ENCODE measurements around the gene SYT1. TPM values are rescaled to one million over a fixed set of nuclear protein-coding genes. Genes with fewer than 3 reads are reported as not detected.

SYT1 gene
- total RNA-seq, 1 experiment from 2014 or later: 80.9 TPM

- intact Hi-C loops (cut with micrococcal nuclease; ENCODE audit: unreplicated experiment): loop anchor here (10.0 kb wide), 1 partner anchor 246 kb away; no protein-coding TSS in a partner anchor
- Histone ChIP-seq H3K9me3 (ENCODE audit: low read depth, low read length, poor library complexity, severe bottlenecking) (no peaks in the 10 kb centered on the region), H3K36me3 (ENCODE audit: insufficient read depth, low read length, poor library complexity, severe bottlenecking) (peaks cover 4% of the 10 kb centered on the region), H3K4me1 (ENCODE audit: insufficient read depth, low read length, poor library complexity, severe bottlenecking) (no peaks in the 10 kb centered on the region), H3K27ac (ENCODE audit: low read depth, low read length, poor library complexity, severe bottlenecking) (no peak overlapping the region), H3K27me3 (replicated peaks; ENCODE audit: insufficient read depth, low read depth, low read length, poor library complexity) (no peaks in the 10 kb centered on the region), H3K4me3 (ENCODE audit: low read depth, low read length, poor library complexity, severe bottlenecking) (no peak overlapping the region)
- ChIA-PET POLR2A (ENCODE audit: low non-redundant PET) (no interaction called here), CTCF (no interaction called here)
- DNase-seq (ENCODE audit: low spot score): no peak
- BruUV-seq (replicated peaks): no TSS peak
- no peak for TF ChIP-seq CTCF (conservative IDR thresholded peaks at IDR 0.05; ENCODE audit: low read depth, low read length)
- no peak for TF ChIP-seq EZH2 (IDR thresholded peaks at IDR 0.05; ENCODE audit: borderline replicate concordance, low read depth, low read length, poor library complexity, severe bottlenecking)
These were observed 264.4 kb downstream of the SYT1 start for GRCh38 chr12:79128956-79129355.

- H3K36me3 ChIP-seq (ENCODE audit: insufficient read depth, low read length, poor library complexity, severe bottlenecking): no peaks in the 10 kb centered on the region
- H3K27me3 ChIP-seq (replicated peaks; ENCODE audit: insufficient read depth, low read depth, low read length, poor library complexity): no peaks in the 10 kb centered on the region
- no peaks in the 10 kb centered on the region for H3K9me3 ChIP-seq (ENCODE audit: low read depth, low read length, poor library complexity, severe bottlenecking)
- TF ChIP-seq EZH2 (IDR thresholded peaks at IDR 0.05; ENCODE audit: borderline replicate concordance, low read depth, low read length, poor library complexity, severe bottlenecking): no peak
- no peak for TF ChIP-seq CTCF (conservative IDR thresholded peaks at IDR 0.05; ENCODE audit: low read depth, low read length)
- H3K4me1 ChIP-seq (ENCODE audit: insufficient read depth, low read length, poor library complexity, severe bottlenecking): peaks cover 9% of the 10 kb centered on the region
- no peak overlapping the region for H3K27ac ChIP-seq (ENCODE audit: low read depth, low read length, poor library complexity, severe bottlenecking)
- intact Hi-C loops (cut with micrococcal nuclease; ENCODE audit: unreplicated experiment): no loop called here
- CTCF ChIA-PET: no interaction called here
- DNase-seq (ENCODE audit: low spot score): no peak
- POLR2A ChIA-PET (ENCODE audit: low non-redundant PET): no interaction called here
- no peak overlapping the region for H3K4me3 ChIP-seq (ENCODE audit: low read depth, low read length, poor library complexity, severe bottlenecking)
- no TSS peak for BruUV-seq (replicated peaks)
These were observed 274.3 kb downstream of the SYT1 start for GRCh38 chr12:79138872-79139271.

- H3K4me3 ChIP-seq (ENCODE audit: low read depth, low read length, poor library complexity, severe bottlenecking): no peak overlapping the region
- TF ChIP-seq EZH2 (IDR thresholded peaks at IDR 0.05; ENCODE audit: borderline replicate concordance, low read depth, low read length, poor library complexity, severe bottlenecking) (no peak), CTCF (conservative IDR thresholded peaks at IDR 0.05; ENCODE audit: low read depth, low read length) (no peak)
- CTCF ChIA-PET: no interaction called here
- no peak overlapping the region for H3K27ac ChIP-seq (ENCODE audit: low read depth, low read length, poor library complexity, severe bottlenecking)
- DNase-seq (ENCODE audit: low spot score): no peak
- no TSS peak for BruUV-seq (replicated peaks)
- intact Hi-C loops (cut with micrococcal nuclease; ENCODE audit: unreplicated experiment): no loop called here
- no peaks in the 10 kb centered on the region for H3K9me3 ChIP-seq (ENCODE audit: low read depth, low read length, poor library complexity, severe bottlenecking)
- no peaks in the 10 kb centered on the region for H3K36me3 ChIP-seq (ENCODE audit: insufficient read depth, low read length, poor library complexity, severe bottlenecking)
- peaks cover 19% of the 10 kb centered on the region for H3K4me1 ChIP-seq (ENCODE audit: insufficient read depth, low read length, poor library complexity, severe bottlenecking)
- POLR2A ChIA-PET (ENCODE audit: low non-redundant PET): no interaction called here
- H3K27me3 ChIP-seq (replicated peaks; ENCODE audit: insufficient read depth, low read depth, low read length, poor library complexity): no peaks in the 10 kb centered on the region
These were observed 276.1 kb downstream of the SYT1 start for GRCh38 chr12:79140711-79141110.

Data from A673 (cell line).